WTC11 (cell line): Measurements from ENCODE around the gene SMLR1. TPM values are rescaled to one million over a fixed set of nuclear protein-coding genes. Genes with fewer than 3 reads are reported as not detected.

Source experiments
- ATAC-seq: fragments of 200-7000 bp; cut with Tn5 transposase; 2 replicates; pipeline ENCODE4 v1.10.0; 2021; ENCODE audit warnings: mild to moderate bottlenecking, moderate library complexity
- CTCF ChIA-PET: fragments of 300-600 bp; sonication (Branson Sonifier 250); formaldehyde crosslinking; loops from one replicate; lab custom pipeline; 2021; ENCODE audit warnings: antibody characterized with exemption; lab: Charles Lee
- POLR2A ChIA-PET: fragments of 350-600 bp; sonication (Branson Sonifier 250); formaldehyde crosslinking; loops from one replicate; lab custom pipeline; 2021; ENCODE audit warnings: antibody characterized with exemption; lab: Charles Lee
- DNase-seq: peaks from one replicate; pipeline ENCODE4 v3.0.0; 2021; ENCODE audit warnings: low spot score
- H3K27ac Mint-ChIP-seq: 2 replicates; pipeline ENCODE4 v1.8.0; 2021; ENCODE audit warnings: mixed read lengths
- H3K27me3 Mint-ChIP-seq: 2 replicates; pipeline ENCODE4 v1.8.0; 2021; ENCODE audit warnings: low read depth, mild to moderate bottlenecking, moderate library complexity, mixed read lengths
- H3K36me3 Mint-ChIP-seq: 2 replicates; pipeline ENCODE4 v1.8.0; 2021; ENCODE audit warnings: mixed read lengths
- H3K4me1 Mint-ChIP-seq: 2 replicates; pipeline ENCODE4 v1.8.0; 2022; ENCODE audit warnings: mixed read lengths
- H3K4me3 Mint-ChIP-seq: 2 replicates; pipeline ENCODE4 v1.8.0; 2021; ENCODE audit warnings: mild to moderate bottlenecking, moderate library complexity, mixed read lengths
- H3K9me3 Mint-ChIP-seq: 2 replicates; pipeline ENCODE4 v1.8.0; 2021; ENCODE audit warnings: mixed read lengths
- ATF3 ChIP-seq: sonication (generic); formaldehyde crosslinking; conservative IDR thresholded peaks from 2 replicates; pipeline ENCODE4 v1.8.1; 2022; ENCODE audit warnings: mild to moderate bottlenecking, missing genetic modification reagents
- CBFB ChIP-seq: sonication (generic); formaldehyde crosslinking; IDR thresholded peaks from 2 replicates; pipeline ENCODE4 v1.8.1; 2022; ENCODE audit warnings: mild to moderate bottlenecking, low read depth, missing genetic modification reagents
- GTF2I ChIP-seq: fragments of 250-450 bp; sonication (Bioruptor Pico); conservative IDR thresholded peaks from 2 replicates; pipeline ENCODE4 v1.4.0; 2021; ENCODE audit warnings: mild to moderate bottlenecking
- NFYB ChIP-seq: sonication (generic); formaldehyde crosslinking; conservative IDR thresholded peaks from 2 replicates; pipeline ENCODE4 v1.8.0; 2022; ENCODE audit warnings: low read depth, missing genetic modification reagents
- STAT6 ChIP-seq: sonication (generic); formaldehyde crosslinking; conservative IDR thresholded peaks from 2 replicates; pipeline ENCODE4 v1.8.1; 2023; ENCODE audit warnings: mild to moderate bottlenecking, low read depth, missing genetic modification reagents, moderate library complexity
- TEAD1 ChIP-seq: sonication (generic); formaldehyde crosslinking; IDR thresholded peaks from 2 replicates; pipeline ENCODE4 v1.8.0; 2022; ENCODE audit warnings: mild to moderate bottlenecking, missing genetic modification reagents
- ZNF396 ChIP-seq: fragments of 250-450 bp; sonication (Bioruptor Pico); IDR thresholded peaks from 2 replicates; pipeline ENCODE4 v1.8.0; 2021; ENCODE audit warnings: mild to moderate bottlenecking, moderate library complexity, borderline replicate concordance
- ZNF532 ChIP-seq: fragments of 250-450 bp; sonication (Bioruptor Pico); IDR thresholded peaks from 2 replicates; pipeline ENCODE4 v1.9.0; 2021; ENCODE audit warnings: mild to moderate bottlenecking, borderline replicate concordance
- total RNA-seq: library from RNA; stranded (reverse); gene quantifications from 3 replicates; pipeline ENCODE4 v1.2.3, GENCODE V29; 2021
- TF ChIP-seq, protein P1 (sequence below): sonication (generic); formaldehyde crosslinking; IDR thresholded peaks from 2 replicates; pipeline ENCODE4 v1.8.0; 2023; ENCODE audit warnings: mild to moderate bottlenecking, missing genetic modification reagents
- TF ChIP-seq, protein P2 (sequence below): sonication (generic); formaldehyde crosslinking; IDR thresholded peaks from 2 replicates; pipeline ENCODE4 v1.8.0; 2023; ENCODE audit warnings: missing genetic modification reagents, mild to moderate bottlenecking, borderline replicate concordance
- TF ChIP-seq, protein P3 (sequence below): sonication (generic); formaldehyde crosslinking; IDR thresholded peaks from 2 replicates; pipeline ENCODE4 v1.8.0; 2022; ENCODE audit warnings: mild to moderate bottlenecking, missing genetic modification reagents
- TF ChIP-seq, protein P4 (sequence below): fragments of 200-600 bp; IDR thresholded peaks from 2 replicates; pipeline ENCODE4 v1.8.0; 2022; ENCODE audit warnings: antibody characterized with exemption
- TF ChIP-seq, protein P5 (sequence below): sonication (generic); formaldehyde crosslinking; IDR thresholded peaks from 2 replicates; pipeline ENCODE4 v1.8.1; 2022; ENCODE audit warnings: missing genetic modification reagents, borderline replicate concordance
- TF ChIP-seq, protein P6 (sequence below): sonication (generic); formaldehyde crosslinking; IDR thresholded peaks from 2 replicates; pipeline ENCODE4 v1.8.1; 2022; ENCODE audit warnings: mild to moderate bottlenecking, missing genetic modification reagents, moderate library complexity, borderline replicate concordance

Gene SMLR1
- total RNA-seq, 1 experiment from 2014 or later: not detected

GRCh38 chr6:130826442-130827246, 562 bp upstream of the SMLR1 start:
- Mint-ChIP-seq H3K27me3 (no peaks in the 10 kb centered on the region), H3K36me3 (no peaks in the 10 kb centered on the region), H3K9me3 (peaks cover 8% of the 10 kb centered on the region), H3K4me1 (peaks cover 19% of the 10 kb centered on the region), H3K27ac (no peak overlapping the region; the same call in 1 of the 2 replicates), H3K4me3 (no peak overlapping the region)
- POLR2A ChIA-PET: no interaction called here
- DNase-seq (no peak), ATAC-seq (no peak)
- CTCF ChIA-PET: no interaction called here
- no peak for TF ChIP-seq GTF2I
- TF ChIP-seq, protein P1, sequence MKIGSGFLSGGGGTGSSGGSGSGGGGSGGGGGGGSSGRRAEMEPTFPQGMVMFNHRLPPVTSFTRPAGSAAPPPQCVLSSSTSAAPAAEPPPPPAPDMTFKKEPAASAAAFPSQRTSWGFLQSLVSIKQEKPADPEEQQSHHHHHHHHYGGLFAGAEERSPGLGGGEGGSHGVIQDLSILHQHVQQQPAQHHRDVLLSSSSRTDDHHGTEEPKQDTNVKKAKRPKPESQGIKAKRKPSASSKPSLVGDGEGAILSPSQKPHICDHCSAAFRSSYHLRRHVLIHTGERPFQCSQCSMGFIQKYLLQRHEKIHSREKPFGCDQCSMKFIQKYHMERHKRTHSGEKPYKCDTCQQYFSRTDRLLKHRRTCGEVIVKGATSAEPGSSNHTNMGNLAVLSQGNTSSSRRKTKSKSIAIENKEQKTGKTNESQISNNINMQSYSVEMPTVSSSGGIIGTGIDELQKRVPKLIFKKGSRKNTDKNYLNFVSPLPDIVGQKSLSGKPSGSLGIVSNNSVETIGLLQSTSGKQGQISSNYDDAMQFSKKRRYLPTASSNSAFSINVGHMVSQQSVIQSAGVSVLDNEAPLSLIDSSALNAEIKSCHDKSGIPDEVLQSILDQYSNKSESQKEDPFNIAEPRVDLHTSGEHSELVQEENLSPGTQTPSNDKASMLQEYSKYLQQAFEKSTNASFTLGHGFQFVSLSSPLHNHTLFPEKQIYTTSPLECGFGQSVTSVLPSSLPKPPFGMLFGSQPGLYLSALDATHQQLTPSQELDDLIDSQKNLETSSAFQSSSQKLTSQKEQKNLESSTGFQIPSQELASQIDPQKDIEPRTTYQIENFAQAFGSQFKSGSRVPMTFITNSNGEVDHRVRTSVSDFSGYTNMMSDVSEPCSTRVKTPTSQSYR (CRISPR knock-in tag): no peak
- TF ChIP-seq ATF3 (CRISPR knock-in tag): no peak
- TF ChIP-seq ZNF532: no peak
- TF ChIP-seq, protein P2, sequence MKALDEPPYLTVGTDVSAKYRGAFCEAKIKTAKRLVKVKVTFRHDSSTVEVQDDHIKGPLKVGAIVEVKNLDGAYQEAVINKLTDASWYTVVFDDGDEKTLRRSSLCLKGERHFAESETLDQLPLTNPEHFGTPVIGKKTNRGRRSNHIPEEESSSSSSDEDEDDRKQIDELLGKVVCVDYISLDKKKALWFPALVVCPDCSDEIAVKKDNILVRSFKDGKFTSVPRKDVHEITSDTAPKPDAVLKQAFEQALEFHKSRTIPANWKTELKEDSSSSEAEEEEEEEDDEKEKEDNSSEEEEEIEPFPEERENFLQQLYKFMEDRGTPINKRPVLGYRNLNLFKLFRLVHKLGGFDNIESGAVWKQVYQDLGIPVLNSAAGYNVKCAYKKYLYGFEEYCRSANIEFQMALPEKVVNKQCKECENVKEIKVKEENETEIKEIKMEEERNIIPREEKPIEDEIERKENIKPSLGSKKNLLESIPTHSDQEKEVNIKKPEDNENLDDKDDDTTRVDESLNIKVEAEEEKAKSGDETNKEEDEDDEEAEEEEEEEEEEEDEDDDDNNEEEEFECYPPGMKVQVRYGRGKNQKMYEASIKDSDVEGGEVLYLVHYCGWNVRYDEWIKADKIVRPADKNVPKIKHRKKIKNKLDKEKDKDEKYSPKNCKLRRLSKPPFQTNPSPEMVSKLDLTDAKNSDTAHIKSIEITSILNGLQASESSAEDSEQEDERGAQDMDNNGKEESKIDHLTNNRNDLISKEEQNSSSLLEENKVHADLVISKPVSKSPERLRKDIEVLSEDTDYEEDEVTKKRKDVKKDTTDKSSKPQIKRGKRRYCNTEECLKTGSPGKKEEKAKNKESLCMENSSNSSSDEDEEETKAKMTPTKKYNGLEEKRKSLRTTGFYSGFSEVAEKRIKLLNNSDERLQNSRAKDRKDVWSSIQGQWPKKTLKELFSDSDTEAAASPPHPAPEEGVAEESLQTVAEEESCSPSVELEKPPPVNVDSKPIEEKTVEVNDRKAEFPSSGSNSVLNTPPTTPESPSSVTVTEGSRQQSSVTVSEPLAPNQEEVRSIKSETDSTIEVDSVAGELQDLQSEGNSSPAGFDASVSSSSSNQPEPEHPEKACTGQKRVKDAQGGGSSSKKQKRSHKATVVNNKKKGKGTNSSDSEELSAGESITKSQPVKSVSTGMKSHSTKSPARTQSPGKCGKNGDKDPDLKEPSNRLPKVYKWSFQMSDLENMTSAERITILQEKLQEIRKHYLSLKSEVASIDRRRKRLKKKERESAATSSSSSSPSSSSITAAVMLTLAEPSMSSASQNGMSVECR: no peak
- TF ChIP-seq, protein P3, sequence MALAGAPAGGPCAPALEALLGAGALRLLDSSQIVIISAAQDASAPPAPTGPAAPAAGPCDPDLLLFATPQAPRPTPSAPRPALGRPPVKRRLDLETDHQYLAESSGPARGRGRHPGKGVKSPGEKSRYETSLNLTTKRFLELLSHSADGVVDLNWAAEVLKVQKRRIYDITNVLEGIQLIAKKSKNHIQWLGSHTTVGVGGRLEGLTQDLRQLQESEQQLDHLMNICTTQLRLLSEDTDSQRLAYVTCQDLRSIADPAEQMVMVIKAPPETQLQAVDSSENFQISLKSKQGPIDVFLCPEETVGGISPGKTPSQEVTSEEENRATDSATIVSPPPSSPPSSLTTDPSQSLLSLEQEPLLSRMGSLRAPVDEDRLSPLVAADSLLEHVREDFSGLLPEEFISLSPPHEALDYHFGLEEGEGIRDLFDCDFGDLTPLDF (CRISPR knock-in tag): no peak
- TF ChIP-seq, protein P4, sequence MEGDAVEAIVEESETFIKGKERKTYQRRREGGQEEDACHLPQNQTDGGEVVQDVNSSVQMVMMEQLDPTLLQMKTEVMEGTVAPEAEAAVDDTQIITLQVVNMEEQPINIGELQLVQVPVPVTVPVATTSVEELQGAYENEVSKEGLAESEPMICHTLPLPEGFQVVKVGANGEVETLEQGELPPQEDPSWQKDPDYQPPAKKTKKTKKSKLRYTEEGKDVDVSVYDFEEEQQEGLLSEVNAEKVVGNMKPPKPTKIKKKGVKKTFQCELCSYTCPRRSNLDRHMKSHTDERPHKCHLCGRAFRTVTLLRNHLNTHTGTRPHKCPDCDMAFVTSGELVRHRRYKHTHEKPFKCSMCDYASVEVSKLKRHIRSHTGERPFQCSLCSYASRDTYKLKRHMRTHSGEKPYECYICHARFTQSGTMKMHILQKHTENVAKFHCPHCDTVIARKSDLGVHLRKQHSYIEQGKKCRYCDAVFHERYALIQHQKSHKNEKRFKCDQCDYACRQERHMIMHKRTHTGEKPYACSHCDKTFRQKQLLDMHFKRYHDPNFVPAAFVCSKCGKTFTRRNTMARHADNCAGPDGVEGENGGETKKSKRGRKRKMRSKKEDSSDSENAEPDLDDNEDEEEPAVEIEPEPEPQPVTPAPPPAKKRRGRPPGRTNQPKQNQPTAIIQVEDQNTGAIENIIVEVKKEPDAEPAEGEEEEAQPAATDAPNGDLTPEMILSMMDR: no peak
- no peak for TF ChIP-seq ZNF396 (CRISPR knock-in tag)
- TF ChIP-seq, protein P5, sequence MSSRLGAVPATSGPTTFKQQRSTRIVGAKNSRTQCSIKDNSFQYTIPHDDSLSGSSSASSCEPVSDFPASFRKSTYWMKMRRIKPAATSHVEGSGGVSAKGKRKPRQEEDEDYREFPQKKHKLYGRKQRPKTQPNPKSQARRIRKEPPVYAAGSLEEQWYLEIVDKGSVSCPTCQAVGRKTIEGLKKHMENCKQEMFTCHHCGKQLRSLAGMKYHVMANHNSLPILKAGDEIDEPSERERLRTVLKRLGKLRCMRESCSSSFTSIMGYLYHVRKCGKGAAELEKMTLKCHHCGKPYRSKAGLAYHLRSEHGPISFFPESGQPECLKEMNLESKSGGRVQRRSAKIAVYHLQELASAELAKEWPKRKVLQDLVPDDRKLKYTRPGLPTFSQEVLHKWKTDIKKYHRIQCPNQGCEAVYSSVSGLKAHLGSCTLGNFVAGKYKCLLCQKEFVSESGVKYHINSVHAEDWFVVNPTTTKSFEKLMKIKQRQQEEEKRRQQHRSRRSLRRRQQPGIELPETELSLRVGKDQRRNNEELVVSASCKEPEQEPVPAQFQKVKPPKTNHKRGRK (CRISPR knock-in tag): no peak
- TF ChIP-seq NFYB: no peak
- no peak for TF ChIP-seq CBFB (CRISPR knock-in tag)
- TF ChIP-seq, protein P6, sequence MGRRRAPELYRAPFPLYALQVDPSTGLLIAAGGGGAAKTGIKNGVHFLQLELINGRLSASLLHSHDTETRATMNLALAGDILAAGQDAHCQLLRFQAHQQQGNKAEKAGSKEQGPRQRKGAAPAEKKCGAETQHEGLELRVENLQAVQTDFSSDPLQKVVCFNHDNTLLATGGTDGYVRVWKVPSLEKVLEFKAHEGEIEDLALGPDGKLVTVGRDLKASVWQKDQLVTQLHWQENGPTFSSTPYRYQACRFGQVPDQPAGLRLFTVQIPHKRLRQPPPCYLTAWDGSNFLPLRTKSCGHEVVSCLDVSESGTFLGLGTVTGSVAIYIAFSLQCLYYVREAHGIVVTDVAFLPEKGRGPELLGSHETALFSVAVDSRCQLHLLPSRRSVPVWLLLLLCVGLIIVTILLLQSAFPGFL (CRISPR knock-in tag): no peak
- TF ChIP-seq TEAD1 (CRISPR knock-in tag): no peak
- no peak for TF ChIP-seq STAT6 (CRISPR knock-in tag)
